MM.1S (cell line): ENCODE measurements around the gene SGPL1.

Experiments
- DNase-seq: peaks from one replicate; pipeline ENCODE4 v3.0.0-alpha.2; 2015
- H2AFZ ChIP-seq: fragments of 300-600 bp; sonication (generic); 2 replicates; pipeline ENCODE4 v1.6.0; 2016; ENCODE audit warnings: antibody characterized with exemption, low read length
- H3F3A ChIP-seq: fragments of 300-600 bp; sonication (generic); 2 replicates; pipeline ENCODE4 v1.6.1; 2016; ENCODE audit warnings: mild to moderate bottlenecking, antibody characterized with exemption, low read length, moderate library complexity, mixed read lengths; ENCODE audit not compliant: insufficient read depth
- H3K27ac ChIP-seq: fragments of 300-600 bp; sonication (generic); 2 replicates; pipeline ENCODE4 v1.5.1; 2016; ENCODE audit warnings: mild to moderate bottlenecking, low read length
- H3K27me3 ChIP-seq: fragments of 300-600 bp; sonication (generic); replicated peaks from 2 replicates; pipeline ENCODE4 v1.6.0; 2016; ENCODE audit warnings: low read length; ENCODE audit not compliant: insufficient read depth
- H3K36me3 ChIP-seq: fragments of 300-600 bp; sonication (generic); replicated peaks from 2 replicates; pipeline ENCODE4 v1.6.1; 2016; ENCODE audit warnings: mild to moderate bottlenecking, low read length, mixed read lengths; ENCODE audit not compliant: insufficient read depth
- H3K4me1 ChIP-seq: fragments of 300-600 bp; sonication (generic); 2 replicates; pipeline ENCODE4 v1.6.1; 2016; ENCODE audit warnings: low read length, mixed read lengths
- H3K4me2 ChIP-seq: fragments of 300-600 bp; sonication (generic); 2 replicates; pipeline ENCODE4 v1.6.0; 2016; ENCODE audit warnings: low read depth, low read length
- H3K4me3 ChIP-seq: fragments of 300-600 bp; sonication (generic); 2 replicates; pipeline ENCODE4 v1.5.1; 2016; ENCODE audit warnings: low read length, mixed read lengths
- H3K79me2 ChIP-seq: fragments of 300-600 bp; sonication (generic); 2 replicates; pipeline ENCODE4 v1.6.1; 2016; ENCODE audit warnings: mixed run types, low read length, mixed read lengths
- H3K9ac ChIP-seq: fragments of 300-600 bp; sonication (generic); 2 replicates; pipeline ENCODE4 v1.6.1; 2016; ENCODE audit warnings: low read length, mixed read lengths
- H3K9me2 ChIP-seq: fragments of 300-600 bp; sonication (generic); replicated peaks from 2 replicates; pipeline ENCODE4 v1.6.1; 2016; ENCODE audit warnings: mild to moderate bottlenecking, low read length, mixed read lengths; ENCODE audit not compliant: insufficient read depth
- H3K9me3 ChIP-seq: fragments of 300-600 bp; sonication (generic); replicated peaks from 2 replicates; pipeline ENCODE4 v1.6.1; 2016; ENCODE audit warnings: mild to moderate bottlenecking, low read length, mixed read lengths; ENCODE audit not compliant: insufficient read depth
- H4K20me1 ChIP-seq: fragments of 300-600 bp; sonication (generic); 2 replicates; pipeline ENCODE4 v1.6.1; 2016; ENCODE audit warnings: mild to moderate bottlenecking, low read length, moderate library complexity, mixed read lengths; ENCODE audit not compliant: insufficient read depth
- CTCF ChIP-seq: fragments of 300-600 bp; sonication (generic); IDR thresholded peaks from 2 replicates; pipeline ENCODE4 v1.5.1; 2016; ENCODE audit warnings: antibody characterized with exemption, low read length, mixed read lengths
- EZH2 ChIP-seq: fragments of 300-600 bp; sonication (generic); optimal IDR thresholded peaks from 2 replicates; pipeline ENCODE3; 2017; ENCODE audit warnings: low read depth, mild to moderate bottlenecking, antibody characterized with exemption, low read length, mixed read lengths
- EZH2phosphoT487 ChIP-seq: fragments of 300-600 bp; sonication (generic); IDR thresholded peaks from 2 replicates; pipeline ENCODE4 v1.6.1; 2018; ENCODE audit warnings: antibody characterized with exemption, low read length

Gene SGPL1

GRCh38 chr10:70925377-70926225, 109.9 kb downstream of the SGPL1 start:
- TF ChIP-seq CTCF (peak; percentile 95), EZH2phosphoT487 (no peak), EZH2 (no peak)
- no peaks in the 10 kb centered on the region for H3F3A ChIP-seq
- no peaks in the 10 kb centered on the region for H3K79me2 ChIP-seq
- H4K20me1 ChIP-seq: no peaks in the 10 kb centered on the region
- no peak overlapping the region for H3K9ac ChIP-seq
- H3K4me1 ChIP-seq: no peaks in the 10 kb centered on the region
- H3K9me2 ChIP-seq: no peaks in the 10 kb centered on the region
- no peak overlapping the region for H3K4me3 ChIP-seq
- H3K36me3 ChIP-seq: no peaks in the 10 kb centered on the region
- H2AFZ ChIP-seq: 0 out of 2 replicates have a peak overlapping the region, but pooled peaks have one; percentile 35
- H3K27ac ChIP-seq: no peak overlapping the region
- no peak for DNase-seq
- H3K27me3 ChIP-seq: peaks cover 45% of the 10 kb centered on the region
- H3K9me3 ChIP-seq: no peaks in the 10 kb centered on the region
- H3K4me2 ChIP-seq: no peak overlapping the region

- no peak for DNase-seq
- H3K27ac ChIP-seq: no peak overlapping the region
- H3K4me3 ChIP-seq: no peak overlapping the region
- no peaks in the 10 kb centered on the region for H3K4me1 ChIP-seq
- H3F3A ChIP-seq: no peaks in the 10 kb centered on the region
- no peak for TF ChIP-seq CTCF
- no peak for TF ChIP-seq EZH2phosphoT487
- TF ChIP-seq EZH2: no peak
- no peaks in the 10 kb centered on the region for H4K20me1 ChIP-seq
- no peak overlapping the region for H2AFZ ChIP-seq
- no peaks in the 10 kb centered on the region for H3K9me2 ChIP-seq
- no peaks in the 10 kb centered on the region for H3K36me3 ChIP-seq
- no peak overlapping the region for H3K4me2 ChIP-seq
- H3K79me2 ChIP-seq: no peaks in the 10 kb centered on the region
- no peaks in the 10 kb centered on the region for H3K9me3 ChIP-seq
- H3K9ac ChIP-seq: no peak overlapping the region
- peaks cover 46% of the 10 kb centered on the region for H3K27me3 ChIP-seq
These were observed 110.7 kb downstream of the SGPL1 start for GRCh38 chr10:70926226-70927000.

GRCh38 chr10:70927189-70927943, 111.6 kb downstream of the SGPL1 start:
- Histone ChIP-seq H3K36me3 (no peaks in the 10 kb centered on the region), H3K4me3 (no peak overlapping the region), H3K9me3 (no peaks in the 10 kb centered on the region), H3K79me2 (no peaks in the 10 kb centered on the region), H3K27me3 (peaks cover 54% of the 10 kb centered on the region), H3F3A (no peaks in the 10 kb centered on the region), H3K4me1 (no peaks in the 10 kb centered on the region), H4K20me1 (no peaks in the 10 kb centered on the region), H2AFZ (no peak overlapping the region), H3K9ac (no peak overlapping the region), H3K9me2 (no peaks in the 10 kb centered on the region), H3K27ac (no peak overlapping the region), H3K4me2 (no peak overlapping the region)
- no peak for TF ChIP-seq EZH2
- DNase-seq: no peak
